ENCODE measurements around the gene SLC39A11.
"Not testable (repeated sequence)": the region's sequence is repeated elsewhere in the genome, so short reads cannot be mapped to it uniquely, and the experiment has no call there.

The SLC39A11 gene

DNA sequence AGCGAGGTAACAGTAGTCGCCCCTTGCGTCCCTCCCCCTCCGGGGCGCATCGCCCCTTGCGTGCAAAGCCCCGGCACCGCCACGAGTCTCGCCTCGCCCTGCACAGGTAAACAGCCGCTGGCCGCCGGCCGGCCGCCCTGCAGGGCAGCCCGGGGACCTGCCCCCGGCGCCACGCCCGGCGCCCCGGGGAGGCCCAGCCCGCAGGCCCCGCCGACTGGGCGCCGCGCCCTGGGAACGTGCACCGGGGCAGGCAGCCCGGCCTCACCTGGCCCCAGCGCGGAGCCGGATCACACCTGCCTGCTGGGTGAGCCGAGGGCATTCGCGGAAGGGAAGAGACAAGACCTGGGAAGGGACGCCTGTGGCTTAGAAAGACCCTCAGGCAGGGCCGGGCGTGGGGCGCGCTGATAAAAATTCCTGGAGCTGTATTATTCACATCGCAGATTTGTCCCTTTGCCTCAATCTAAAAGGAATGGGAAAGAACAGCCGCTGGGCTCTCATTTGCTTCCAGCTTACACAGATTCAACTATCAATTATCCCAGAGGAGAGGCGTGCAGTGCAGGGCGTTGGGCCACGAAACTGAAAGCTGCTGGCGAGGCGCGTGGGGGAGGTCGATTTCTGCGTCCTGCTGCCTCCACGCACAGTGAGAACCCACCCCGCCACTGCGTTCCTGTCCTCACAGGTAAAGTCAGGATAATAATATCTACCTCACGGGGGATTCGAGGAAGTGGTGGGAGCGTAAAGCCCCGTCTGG, 451.9 kb downstream of the SLC39A11 start:
- no peak overlapping the region for H3K9ac ChIP-seq (ENCODE audit: low read length)
- no peak overlapping the region for H3K27ac ChIP-seq (ENCODE audit: low read depth, low read length)
- no peaks in the 10 kb centered on the region for H3K36me3 ChIP-seq (ENCODE audit: control insufficient read depth, insufficient read depth, low read length)
- no peaks in the 10 kb centered on the region for H3K27me3 ChIP-seq (ENCODE audit: control insufficient read depth, insufficient read depth, low read length)
- H3K4me3 ChIP-seq (ENCODE audit: low read length) = no peak overlapping the region
- H3K4me1 ChIP-seq (ENCODE audit: control insufficient read depth, insufficient read depth, low read length) = no peaks in the 10 kb centered on the region

DNA sequence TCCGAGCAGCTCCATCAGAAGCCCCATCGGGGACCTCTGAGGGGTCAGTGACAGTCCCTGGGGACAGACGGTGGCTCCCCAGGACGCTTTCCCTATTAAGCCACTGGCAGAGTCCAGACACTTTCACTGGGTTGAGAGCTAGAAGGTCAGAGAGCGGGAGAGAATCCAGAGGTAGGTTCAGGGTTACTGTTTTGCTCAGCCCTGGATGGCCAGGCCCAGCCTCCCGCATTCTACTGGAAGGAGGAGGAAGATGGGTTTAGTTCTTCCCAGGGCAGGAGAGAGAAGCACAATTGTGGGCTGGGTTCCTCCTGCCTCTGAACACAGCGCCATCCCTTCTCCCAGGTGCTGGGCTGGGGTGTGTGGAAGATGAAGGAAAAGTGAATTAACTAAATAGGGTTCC, 452.8 kb downstream of the SLC39A11 start:
- H3K4me3 ChIP-seq (ENCODE audit: low read length) = no peak overlapping the region
- no peaks in the 10 kb centered on the region for H3K36me3 ChIP-seq (ENCODE audit: control insufficient read depth, insufficient read depth, low read length)
- no peaks in the 10 kb centered on the region for H3K27me3 ChIP-seq (ENCODE audit: control insufficient read depth, insufficient read depth, low read length)
- no peak overlapping the region for H3K27ac ChIP-seq (ENCODE audit: low read depth, low read length)
- H3K4me1 ChIP-seq (ENCODE audit: control insufficient read depth, insufficient read depth, low read length) = no peaks in the 10 kb centered on the region
- no peak overlapping the region for H3K9ac ChIP-seq (ENCODE audit: low read length)

DNA sequence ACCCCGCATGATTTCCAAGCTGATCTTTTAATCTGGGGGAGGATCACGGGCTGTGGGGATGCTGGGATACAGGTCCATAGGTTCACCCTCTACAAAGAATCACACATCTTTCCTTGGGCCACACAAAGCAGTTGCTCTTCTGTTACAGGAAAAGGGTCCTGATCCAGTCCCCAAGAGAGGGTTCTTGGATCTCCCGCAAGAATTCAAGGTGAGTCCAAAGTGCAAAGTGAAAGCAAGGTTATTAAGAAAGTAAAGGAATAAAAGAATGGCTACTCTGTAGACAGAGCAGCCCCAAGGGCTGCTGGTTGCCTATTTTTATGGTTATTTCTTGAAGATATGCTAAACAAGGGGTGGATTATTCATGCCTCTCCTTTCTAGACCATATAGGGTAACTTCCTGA, 453.6 kb downstream of the SLC39A11 start:
- not testable (repeated sequence) for H3K4me3 ChIP-seq (ENCODE audit: low read length); H3K27me3 ChIP-seq (ENCODE audit: control insufficient read depth, insufficient read depth, low read length); H3K9ac ChIP-seq (ENCODE audit: low read length); H3K27ac ChIP-seq (ENCODE audit: low read depth, low read length); H3K4me1 ChIP-seq (ENCODE audit: control insufficient read depth, insufficient read depth, low read length); H3K36me3 ChIP-seq (ENCODE audit: control insufficient read depth, insufficient read depth, low read length)

DNA sequence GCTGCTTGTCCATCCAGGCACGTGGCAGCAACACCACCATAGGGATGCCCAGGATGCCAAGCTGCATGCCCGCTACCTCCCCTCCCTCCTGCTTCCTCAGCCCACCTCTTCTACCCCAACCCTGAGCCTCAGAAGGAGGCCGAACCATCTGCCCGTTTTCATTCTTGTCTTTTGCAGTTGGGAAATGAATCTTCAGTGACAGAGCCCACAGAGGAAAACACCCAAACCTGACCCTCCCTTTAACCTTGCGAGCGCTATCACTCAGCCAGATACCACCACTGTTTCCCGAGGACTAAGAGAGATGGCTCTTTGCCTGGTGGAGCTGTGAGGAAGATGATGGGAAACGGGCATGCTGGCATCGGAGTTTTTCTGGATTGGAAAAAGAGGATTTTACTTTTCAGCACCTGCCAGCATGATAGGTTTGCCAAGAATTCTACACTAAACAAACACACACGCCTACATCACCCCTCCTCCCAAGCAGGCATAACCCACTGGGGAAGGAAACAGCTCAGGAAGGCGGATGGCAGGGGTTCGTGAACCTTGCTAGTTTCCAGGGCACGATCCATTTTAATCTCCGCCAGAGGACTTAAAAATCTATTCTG, 457.4 kb downstream of the SLC39A11 start:
- no peaks in the 10 kb centered on the region for H3K4me1 ChIP-seq (ENCODE audit: control insufficient read depth, insufficient read depth, low read length)
- H3K36me3 ChIP-seq (ENCODE audit: control insufficient read depth, insufficient read depth, low read length) = no peaks in the 10 kb centered on the region
- H3K27me3 ChIP-seq (ENCODE audit: control insufficient read depth, insufficient read depth, low read length) = no peaks in the 10 kb centered on the region
- no peak overlapping the region for H3K4me3 ChIP-seq (ENCODE audit: low read length)
- no peak overlapping the region for H3K27ac ChIP-seq (ENCODE audit: low read depth, low read length)
- H3K9ac ChIP-seq (ENCODE audit: low read length) = no peak overlapping the region

DNA sequence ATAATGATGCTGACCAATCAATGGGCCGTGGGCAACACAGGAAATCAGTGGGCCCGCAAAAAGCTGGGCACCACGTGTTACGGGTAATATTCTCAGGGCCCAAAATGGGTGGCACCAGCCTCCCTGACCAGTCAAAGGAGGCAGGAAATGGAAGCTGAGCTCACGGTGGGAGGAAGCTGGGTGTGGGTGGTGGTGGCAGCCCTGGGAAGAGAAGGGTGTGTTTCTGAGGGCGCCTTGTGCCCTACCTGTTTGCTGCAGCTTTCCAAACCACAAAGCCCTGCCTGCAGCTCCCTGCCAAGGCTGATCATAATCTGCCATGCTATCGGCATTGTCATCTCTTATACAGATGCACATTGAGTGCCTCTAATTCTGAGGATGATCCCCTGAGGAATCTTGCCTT, 457.9 kb downstream of the SLC39A11 start:
- Histone ChIP-seq H3K27me3 (ENCODE audit: control insufficient read depth, insufficient read depth, low read length) (no peaks in the 10 kb centered on the region), H3K4me1 (ENCODE audit: control insufficient read depth, insufficient read depth, low read length) (no peaks in the 10 kb centered on the region), H3K4me3 (ENCODE audit: low read length) (no peak overlapping the region), H3K9ac (ENCODE audit: low read length) (no peak overlapping the region), H3K36me3 (ENCODE audit: control insufficient read depth, insufficient read depth, low read length) (no peaks in the 10 kb centered on the region), H3K27ac (ENCODE audit: low read depth, low read length) (no peak overlapping the region)

DNA sequence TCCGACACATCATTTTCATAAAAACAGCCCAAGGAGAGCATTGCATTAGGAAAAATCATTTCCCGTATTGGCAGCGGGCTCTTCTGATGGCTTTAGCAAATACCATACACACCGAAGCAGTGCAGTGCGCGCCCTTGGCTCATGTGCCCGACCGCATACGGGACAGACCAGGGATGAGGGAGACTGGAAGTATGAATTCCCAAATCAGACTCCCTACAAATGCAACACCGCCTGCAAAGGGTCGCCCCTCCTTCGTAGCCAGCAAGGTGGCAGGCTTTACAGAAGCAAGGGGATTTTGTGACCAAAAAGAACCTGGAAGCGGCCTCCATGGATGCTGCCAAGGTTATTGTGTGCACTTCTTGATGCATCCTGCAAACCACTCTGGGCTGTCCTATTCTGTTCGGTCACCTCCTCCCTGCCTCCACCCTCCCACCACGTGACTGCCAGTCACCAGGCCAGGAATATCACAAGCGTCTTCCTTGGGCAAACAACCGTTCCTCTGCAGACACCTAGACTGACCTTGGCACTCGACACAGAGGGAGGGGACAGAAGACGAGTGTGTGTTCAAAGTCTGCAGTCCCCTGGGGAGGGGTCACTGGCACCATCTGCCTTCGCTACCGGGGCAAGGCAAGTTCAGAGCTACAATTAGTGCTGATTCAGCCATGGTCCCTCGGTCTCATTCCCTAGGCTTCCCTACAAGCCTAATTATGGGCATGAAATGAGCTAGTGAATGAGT, 460.4 kb downstream of the SLC39A11 start:
- Histone ChIP-seq H3K27ac (ENCODE audit: low read depth, low read length) (no peak overlapping the region), H3K36me3 (ENCODE audit: control insufficient read depth, insufficient read depth, low read length) (no peaks in the 10 kb centered on the region), H3K4me1 (ENCODE audit: control insufficient read depth, insufficient read depth, low read length) (no peaks in the 10 kb centered on the region), H3K27me3 (ENCODE audit: control insufficient read depth, insufficient read depth, low read length) (no peaks in the 10 kb centered on the region), H3K9ac (ENCODE audit: low read length) (no peak overlapping the region), H3K4me3 (ENCODE audit: low read length) (no peak overlapping the region)

DNA sequence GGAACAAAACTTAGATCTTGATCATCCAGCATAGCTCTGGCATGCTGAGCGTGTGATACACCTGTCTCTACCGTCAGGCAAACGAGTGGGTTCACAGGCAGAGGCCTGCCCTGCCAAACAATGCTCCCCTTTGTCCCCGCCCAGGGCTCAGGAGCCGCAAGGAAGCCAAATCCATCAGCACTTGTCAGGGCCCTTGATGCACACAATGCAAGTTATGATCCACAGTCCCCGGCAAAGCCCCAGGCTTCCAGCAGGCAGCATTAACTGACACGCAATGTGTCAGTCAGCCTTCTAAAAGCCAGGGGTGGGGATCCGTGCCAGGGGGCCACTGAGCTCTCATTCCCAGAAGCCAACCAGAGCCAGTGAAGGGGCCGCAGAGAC, 460.9 kb downstream of the SLC39A11 start:
- H3K9ac ChIP-seq (ENCODE audit: low read length) = no peak overlapping the region
- H3K4me3 ChIP-seq (ENCODE audit: low read length) = no peak overlapping the region
- no peak overlapping the region for H3K27ac ChIP-seq (ENCODE audit: low read depth, low read length)
- no peaks in the 10 kb centered on the region for H3K27me3 ChIP-seq (ENCODE audit: control insufficient read depth, insufficient read depth, low read length)
- no peaks in the 10 kb centered on the region for H3K36me3 ChIP-seq (ENCODE audit: control insufficient read depth, insufficient read depth, low read length)
- H3K4me1 ChIP-seq (ENCODE audit: control insufficient read depth, insufficient read depth, low read length) = no peaks in the 10 kb centered on the region

DNA sequence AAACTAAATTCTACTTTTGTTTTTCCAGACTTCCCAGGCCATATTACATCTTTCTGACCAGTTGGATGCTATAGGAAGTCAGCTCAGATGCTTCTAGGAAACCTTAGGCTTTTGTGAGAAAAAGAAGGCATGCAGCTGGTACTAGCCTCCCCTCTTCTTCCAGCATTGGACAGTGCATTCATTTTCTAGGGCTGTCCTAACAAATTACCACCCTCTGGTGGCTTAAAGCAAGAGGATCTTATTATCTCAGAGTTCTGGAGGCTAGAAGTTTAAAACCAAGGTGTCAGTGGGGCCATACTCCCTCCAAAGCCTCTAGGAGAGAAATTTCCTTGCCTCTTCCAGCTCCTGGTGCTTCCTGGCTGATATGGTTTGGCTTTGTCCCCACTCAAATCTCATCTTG, 467.8 kb downstream of the SLC39A11 start:
- Histone ChIP-seq H3K27ac (ENCODE audit: low read depth, low read length) (no peak overlapping the region), H3K4me1 (ENCODE audit: control insufficient read depth, insufficient read depth, low read length) (no peaks in the 10 kb centered on the region), H3K4me3 (ENCODE audit: low read length) (no peak overlapping the region), H3K27me3 (ENCODE audit: control insufficient read depth, insufficient read depth, low read length) (no peaks in the 10 kb centered on the region), H3K9ac (ENCODE audit: low read length) (no peak overlapping the region), H3K36me3 (ENCODE audit: control insufficient read depth, insufficient read depth, low read length) (no peaks in the 10 kb centered on the region)

DNA sequence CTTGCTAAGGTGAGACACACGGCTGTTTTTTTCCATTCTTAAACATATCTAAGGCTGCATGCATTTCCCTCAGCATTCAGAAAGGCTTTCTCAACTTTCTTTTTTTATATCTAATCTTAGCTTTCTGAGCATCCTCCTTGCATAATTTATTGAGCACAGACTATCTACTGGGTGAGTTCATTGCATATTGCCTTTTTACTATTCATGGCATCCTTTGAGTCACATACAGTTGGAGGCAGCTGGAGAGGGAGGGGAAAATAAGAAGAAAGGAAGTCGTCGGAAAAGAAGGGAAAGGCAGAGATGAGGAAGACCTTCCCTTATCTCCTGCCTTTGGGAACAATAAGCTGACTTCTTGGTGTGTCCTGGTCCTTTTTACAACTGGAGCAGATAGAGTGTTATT, 468.3 kb downstream of the SLC39A11 start:
- Histone ChIP-seq H3K27ac (ENCODE audit: low read depth, low read length) (no peak overlapping the region), H3K27me3 (ENCODE audit: control insufficient read depth, insufficient read depth, low read length) (no peaks in the 10 kb centered on the region), H3K4me3 (ENCODE audit: low read length) (no peak overlapping the region), H3K4me1 (ENCODE audit: control insufficient read depth, insufficient read depth, low read length) (no peaks in the 10 kb centered on the region), H3K9ac (ENCODE audit: low read length) (no peak overlapping the region), H3K36me3 (ENCODE audit: control insufficient read depth, insufficient read depth, low read length) (no peaks in the 10 kb centered on the region)

DNA sequence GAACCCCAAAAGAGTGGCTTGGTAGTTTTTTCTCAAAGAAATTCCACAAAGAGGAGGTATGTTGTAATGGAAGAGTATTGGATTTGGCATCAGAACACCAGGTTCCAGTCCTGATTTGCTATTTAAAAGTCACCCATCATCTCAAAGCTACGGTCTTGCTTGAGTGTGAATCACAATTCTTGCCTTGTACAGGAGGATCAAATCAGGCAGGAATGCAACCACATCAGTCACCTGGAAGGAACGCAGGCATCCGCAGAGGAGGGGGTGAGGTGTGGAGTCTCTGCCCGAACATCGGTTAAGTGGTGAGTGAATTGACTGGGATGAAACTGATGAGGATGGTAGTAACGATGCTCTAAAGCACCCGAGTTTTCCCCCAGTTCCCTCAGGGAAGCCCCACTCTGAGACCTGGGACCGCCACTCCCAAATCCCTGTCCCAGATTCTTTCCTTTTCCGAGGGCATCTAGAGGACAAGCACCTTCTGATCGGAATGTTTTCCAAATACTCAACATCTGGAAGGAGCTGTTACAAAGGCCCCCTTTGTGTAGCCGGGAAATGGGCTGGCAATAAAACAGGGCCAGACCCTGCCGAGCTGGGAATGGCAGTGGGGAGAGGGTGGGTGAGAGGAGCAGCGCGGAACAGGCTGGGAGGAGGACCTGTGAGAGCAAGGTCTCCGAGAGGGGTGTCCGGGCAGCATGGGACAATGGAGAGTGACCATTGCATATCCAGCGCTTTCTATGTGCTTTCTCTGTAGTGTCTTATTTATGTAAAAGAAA, 469.6 kb downstream of the SLC39A11 start:
- Histone ChIP-seq H3K27me3 (ENCODE audit: control insufficient read depth, insufficient read depth, low read length) (no peaks in the 10 kb centered on the region), H3K4me3 (ENCODE audit: low read length) (no peak overlapping the region), H3K36me3 (ENCODE audit: control insufficient read depth, insufficient read depth, low read length) (no peaks in the 10 kb centered on the region), H3K9ac (ENCODE audit: low read length) (no peak overlapping the region), H3K27ac (ENCODE audit: low read depth, low read length) (no peak overlapping the region), H3K4me1 (ENCODE audit: control insufficient read depth, insufficient read depth, low read length) (no peaks in the 10 kb centered on the region)

DNA sequence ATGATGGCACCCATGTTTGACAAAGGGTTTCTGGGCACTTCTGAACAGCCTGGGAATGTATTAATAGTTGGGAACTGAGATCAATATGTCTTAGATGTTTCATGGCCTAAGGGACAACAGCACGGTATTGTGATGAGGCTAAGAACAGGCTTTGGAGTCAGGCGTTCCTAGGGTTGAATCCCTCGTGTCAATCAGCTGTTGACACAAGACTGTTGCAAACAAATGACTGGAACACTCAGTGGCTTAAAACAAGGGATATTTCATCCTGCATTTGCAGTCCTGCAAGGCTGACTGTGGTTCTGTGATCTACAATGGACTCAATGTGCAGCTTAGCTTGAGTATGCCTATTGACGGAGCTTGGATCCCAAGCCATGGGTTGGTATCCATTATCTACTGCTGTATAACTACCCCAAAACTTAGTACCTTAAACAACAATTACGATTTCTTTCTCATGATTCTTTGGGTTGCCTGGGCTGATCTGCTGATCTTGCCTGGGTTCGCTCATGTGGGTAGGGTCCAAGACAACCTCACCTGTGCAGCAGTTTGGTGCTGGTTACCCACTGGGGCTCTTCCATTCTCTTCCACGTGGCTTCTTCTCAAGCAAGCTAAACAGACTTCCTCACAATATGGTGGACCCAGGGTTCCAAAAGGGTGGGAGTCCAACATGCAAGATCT, 472.4 kb downstream of the SLC39A11 start:
- H3K27me3 ChIP-seq (ENCODE audit: control insufficient read depth, insufficient read depth, low read length) = no peaks in the 10 kb centered on the region
- H3K4me1 ChIP-seq (ENCODE audit: control insufficient read depth, insufficient read depth, low read length) = no peaks in the 10 kb centered on the region
- no peak overlapping the region for H3K27ac ChIP-seq (ENCODE audit: low read depth, low read length)
- H3K9ac ChIP-seq (ENCODE audit: low read length) = no peak overlapping the region
- no peak overlapping the region for H3K4me3 ChIP-seq (ENCODE audit: low read length)
- no peaks in the 10 kb centered on the region for H3K36me3 ChIP-seq (ENCODE audit: control insufficient read depth, insufficient read depth, low read length)

DNA sequence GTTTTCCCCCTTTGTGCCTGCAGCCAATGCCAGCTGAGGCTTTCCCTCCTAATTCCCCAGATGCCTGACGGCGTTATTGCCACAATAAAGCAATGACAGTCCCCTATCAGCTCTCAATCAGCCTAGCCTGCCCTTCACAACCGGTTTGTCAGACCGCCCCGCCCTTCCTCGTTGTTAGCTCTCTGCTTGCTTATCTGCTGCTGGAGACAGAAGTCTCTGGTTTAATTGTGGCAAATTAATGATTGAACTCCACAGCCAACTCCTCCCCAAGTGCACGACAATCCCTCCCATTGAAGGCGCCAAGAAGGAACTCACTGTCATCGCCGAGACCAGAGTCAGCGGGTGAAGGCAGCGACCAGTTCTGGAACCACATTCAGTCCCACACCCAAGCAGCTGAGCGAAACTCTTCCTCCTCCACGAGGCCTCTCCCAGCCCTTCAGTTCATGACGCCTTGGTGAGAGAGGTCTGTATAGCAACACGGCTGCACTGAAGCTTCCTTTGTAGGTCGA, 474.4 kb downstream of the SLC39A11 start:
- H3K4me3 ChIP-seq (ENCODE audit: low read length) = no peak overlapping the region
- no peak overlapping the region for H3K27ac ChIP-seq (ENCODE audit: low read depth, low read length)
- no peak overlapping the region for H3K9ac ChIP-seq (ENCODE audit: low read length)
- H3K27me3 ChIP-seq (ENCODE audit: control insufficient read depth, insufficient read depth, low read length) = no peaks in the 10 kb centered on the region
- H3K4me1 ChIP-seq (ENCODE audit: control insufficient read depth, insufficient read depth, low read length) = no peaks in the 10 kb centered on the region
- H3K36me3 ChIP-seq (ENCODE audit: control insufficient read depth, insufficient read depth, low read length) = no peaks in the 10 kb centered on the region

All from rectal smooth muscle tissue (tissue), 1 donor.